GM12878 (cell line): ENCODE data around the gene MTNR1A. TPM values are rescaled to one million over a fixed set of nuclear protein-coding genes. Genes with fewer than 3 reads are reported as not detected.

Source experiments
- ATAC-seq: fragments of 200-7000 bp; cut with Tn5 transposase; 3 replicates; pipeline ENCODE4 v1.9.1; 2020; ENCODE audit warnings: mild to moderate bottlenecking, moderate library complexity
- BruUV-seq: library from RNA; stranded (reverse); fragments of 400-500 nt; replicated peaks from 2 replicates; lab custom pipeline; 2021; lab: Mats Ljungman, UMichigan
- CTCF ChIA-PET: fragments of 300-600 bp; sonication (Branson Sonifier 250); formaldehyde crosslinking; extraction: SDS; loops from one replicate; lab custom pipeline; 2021; ENCODE audit warnings: inconsistent platforms; lab: Yijun Ruan, JAX
- POLR2A ChIA-PET: fragments of 350-600 bp; formaldehyde crosslinking; extraction: SDS; loops from one replicate; lab custom pipeline; 2021; ENCODE audit warnings: inconsistent platforms; lab: Charles Lee
- RAD21 ChIA-PET: fragments of 300-600 bp; sonication (Branson Sonifier 250); formaldehyde crosslinking; loops from one replicate; lab custom pipeline; 2023; ENCODE audit warnings: antibody characterized with exemption; ENCODE audit not compliant: unreplicated experiment; lab: Charles Lee
- SMC1A ChIA-PET: fragments of 300-600 bp; sonication (Branson Sonifier 250); formaldehyde crosslinking; loops from one replicate; lab custom pipeline; 2023; ENCODE audit not compliant: unreplicated experiment, uncharacterized antibody; lab: Charles Lee
- DNase-seq: peaks from one replicate; pipeline ENCODE4 v3.0.0-alpha.2; 2011; ENCODE audit warnings: low read depth, low spot score
- FAIRE-seq: peaks from 3 replicates; lab custom pipeline; 2011; peaks lifted over from hg19 to GRCh38; lab: Jason Lieb, UNC
- H2AFZ ChIP-seq: 2 replicates; pipeline ENCODE4 v1.6.0; 2011; ENCODE audit warnings: low read depth, low read length, control low read depth; ENCODE audit not compliant: control insufficient read depth
- H3K27ac ChIP-seq: 2 replicates; pipeline ENCODE4 v1.5.1; 2011; ENCODE audit warnings: control low read depth; ENCODE audit not compliant: control insufficient read depth, insufficient read depth
- H3K27me3 ChIP-seq, 2 experiments: replicated peaks in 1 of 2; 2 replicates each; pipeline versions ENCODE4 v1.6.0 to v1.6.1; 2011; ENCODE audit warnings: low read length in 1 of 2; ENCODE audit not compliant: control insufficient read depth in 2 of 2, insufficient read depth in 2 of 2
- H3K36me3 ChIP-seq, 2 experiments: 2 replicates each; pipeline ENCODE4 v1.5.1; 2011; ENCODE audit warnings: low read length in 1 of 2; ENCODE audit not compliant: control insufficient read depth in 2 of 2, insufficient read depth in 2 of 2
- H3K4me1 ChIP-seq: 2 replicates; pipeline ENCODE4 v1.6.1; 2011; ENCODE audit warnings: mild to moderate bottlenecking, low read length, moderate library complexity, mixed read lengths; ENCODE audit not compliant: control insufficient read depth, insufficient read depth
- H3K4me2 ChIP-seq: 2 replicates; pipeline ENCODE4 v1.6.0; 2011; ENCODE audit warnings: control low read depth; ENCODE audit not compliant: control insufficient read depth, insufficient read depth
- H3K4me3 ChIP-seq: fragments of 200-600 bp; sonication (generic); 2 replicates; pipeline ENCODE4 v1.5.1; 2016
- H3K79me2 ChIP-seq: 2 replicates; pipeline ENCODE4 v1.6.0; 2011; ENCODE audit warnings: low read length; ENCODE audit not compliant: control insufficient read depth, insufficient read depth
- H3K9ac ChIP-seq: 2 replicates; pipeline ENCODE4 v1.8.0; 2011; ENCODE audit warnings: low read length, control low read depth, mixed read lengths; ENCODE audit not compliant: control insufficient read depth, insufficient read depth
- H3K9me3 ChIP-seq: replicated peaks from 3 replicates; pipeline ENCODE4 v1.5.1; 2011; ENCODE audit warnings: mild to moderate bottlenecking, low read length; ENCODE audit not compliant: control insufficient read depth, insufficient read depth
- H4K20me1 ChIP-seq: 2 replicates; pipeline ENCODE4 v1.6.0; 2011; ENCODE audit not compliant: control insufficient read depth, insufficient read depth
- BCL11A ChIP-seq: IDR thresholded peaks from 2 replicates; pipeline ENCODE4 v1.6.1; 2011; ENCODE audit warnings: low read depth, low read length
- CUX1 ChIP-seq: IDR thresholded peaks from 2 replicates; pipeline ENCODE4 v1.6.1; 2012; ENCODE audit warnings: improper control_type of control experiment, low read depth, low read length; ENCODE audit not compliant: insufficient replicate concordance
- HDAC2 ChIP-seq: fragments of 200-600 bp; sonication (generic); IDR thresholded peaks from 2 replicates; pipeline ENCODE4 v1.6.1; 2017
- IRF3 ChIP-seq: fragments of 450-650 bp; IDR thresholded peaks from 2 replicates; pipeline ENCODE4 v1.6.1; 2014; ENCODE audit warnings: mild to moderate bottlenecking
- JUND ChIP-seq: IDR thresholded peaks from 2 replicates; pipeline ENCODE4 v1.6.1; 2012; ENCODE audit warnings: low read depth, mild to moderate bottlenecking, low read length, improper control_type of control experiment, moderate library complexity
- MAX ChIP-seq: IDR thresholded peaks from 2 replicates; pipeline ENCODE4 v1.6.1; 2012; ENCODE audit warnings: low read depth, low read length, improper control_type of control experiment
- MEF2B ChIP-seq: fragments of 450-650 bp; IDR thresholded peaks from 2 replicates; pipeline ENCODE4 v1.6.1; 2018; ENCODE audit warnings: mild to moderate bottlenecking, moderate library complexity; ENCODE audit not compliant: partially characterized antibody, poor library complexity, severe bottlenecking
- MTA2 ChIP-seq: fragments of 450-650 bp; IDR thresholded peaks from 2 replicates; pipeline ENCODE4 v1.6.1; 2016; ENCODE audit warnings: low read depth, mild to moderate bottlenecking, moderate library complexity
- MXI1 ChIP-seq: fragments of 150-350 bp; IDR thresholded peaks from 2 replicates; pipeline ENCODE4 v1.6.1; 2011; ENCODE audit warnings: low read depth, mild to moderate bottlenecking, inconsistent platforms, low read length, improper control_type of control experiment
- NRF1 ChIP-seq: conservative IDR thresholded peaks from 2 replicates; pipeline ENCODE4 v1.6.1; 2011; ENCODE audit warnings: mild to moderate bottlenecking, low read depth, low read length, improper control_type of control experiment
- PBX3 ChIP-seq: IDR thresholded peaks from 2 replicates; pipeline ENCODE4 v1.6.1; 2011; ENCODE audit warnings: mild to moderate bottlenecking, low read depth, low read length, moderate library complexity; ENCODE audit not compliant: insufficient replicate concordance
- POLR2A ChIP-seq: IDR thresholded peaks from 2 replicates; pipeline ENCODE4 v1.6.1; 2011; ENCODE audit warnings: low read depth, mild to moderate bottlenecking, low read length
- POLR2AphosphoS2 ChIP-seq: IDR thresholded peaks from 2 replicates; pipeline ENCODE4 v1.6.1; 2011; ENCODE audit warnings: low read depth, mild to moderate bottlenecking, low read length, improper control_type of control experiment, moderate library complexity
- RAD51 ChIP-seq: fragments of 450-650 bp; IDR thresholded peaks from 2 replicates; pipeline ENCODE4 v1.6.1; 2016; ENCODE audit warnings: moderate library complexity, mild to moderate bottlenecking, inconsistent platforms
- RFX5 ChIP-seq: IDR thresholded peaks from 2 replicates; pipeline ENCODE4 v1.6.1; 2011; ENCODE audit warnings: low read depth, low read length, improper control_type of control experiment
- SMARCA5 ChIP-seq: fragments of 450-650 bp; IDR thresholded peaks from 2 replicates; pipeline ENCODE4 v1.6.1; 2017; ENCODE audit warnings: mild to moderate bottlenecking
- SMC3 ChIP-seq: IDR thresholded peaks from 2 replicates; pipeline ENCODE4 v1.6.1; 2011; ENCODE audit warnings: low read length, improper control_type of control experiment, borderline replicate concordance
- STAT1 ChIP-seq: fragments of 450-650 bp; conservative IDR thresholded peaks from 2 replicates; pipeline ENCODE4 v1.6.1; 2014; ENCODE audit warnings: antibody characterized with exemption, mild to moderate bottlenecking
- ZNF384 ChIP-seq: IDR thresholded peaks from 2 replicates; pipeline ENCODE4 v1.6.1; 2012; ENCODE audit warnings: low read depth, mild to moderate bottlenecking, low read length, improper control_type of control experiment, borderline replicate concordance
- WGBS: methylation state at CpG from one replicate; pipeline ENCODE4 v1.1.6; 2016; ENCODE audit warnings: low lambda C conversion rate; ENCODE audit not compliant: insufficient replicate concordance, insufficient coverage; ENCODE audit errors: missing lambda C conversion rate; 5-methylcytosine and 5-hydroxymethylcytosine counted together
- in situ Hi-C: fragments of 300-500 bp; cut with MboI; formaldehyde crosslinking; loops from 9 replicates; pipeline ENCODE4 v1.14.3; 2018; ENCODE audit warnings: mixed read lengths
- intact Hi-C: fragments of 100-400 bp; cut with micrococcal nuclease; formaldehyde crosslinking; loops from one replicate; pipeline ENCODE4 v1.14.2; 2022; ENCODE audit not compliant: unreplicated experiment
- polyA plus RNA-seq, 11 experiments: library from polyadenylated mRNA; depleted of rRNA in 4 of 11; unstranded in 6 of 11; stranded (reverse) in 5 of 11; fragments of >200 nt; fragmentation: Nextera tagmentation in 4 of 11; fragmentation: Illumina TruSeq in 1 of 11; extraction: Ambion mirVana in 4 of 11; extraction: Trizol in 1 of 11; gene quantifications; 1 replicate in 1 of 11; 2 replicates in 10 of 11; pipeline versions ENCODE4 v1.2.1 to v1.2.3, GENCODE V29; 2011 to 2016; ENCODE audit warnings: inconsistent platforms in 2 of 11, missing spikeins in 2 of 11, low read depth in 1 of 11
- total RNA-seq, 4 experiments: library from RNA; depleted of rRNA in 3 of 4; stranded (reverse); fragments of >200 nt in 3 of 4; fragmentation: Illumina TruSeq in 1 of 4; extraction: Trizol in 1 of 4; gene quantifications; 2 replicates each; pipeline versions ENCODE4 v1.2.1 to v1.2.3, GENCODE V29; 2013 to 2021

The MTNR1A gene
- total and polyA plus RNA-seq, 10 of the 15 experiments (the other 5 are each of a cell fraction or from before 2014, with no cell fraction given): 0.14 TPM; not detected in 9

- no peak for TF ChIP-seq PBX3
- no peak for TF ChIP-seq SMARCA5
- no peak for TF ChIP-seq MAX
- TF ChIP-seq STAT1: no peak
- TF ChIP-seq SMC3: no peak
Measured at GRCh38 chr4:186584912-186585311, 29.5 kb upstream of the MTNR1A start (continued).

- SMC1A ChIA-PET: no interaction called here
- CTCF ChIA-PET: no interaction called here
- POLR2A ChIA-PET: no interaction called here
- DNase-seq: no peak
- no peak overlapping the region for H3K27ac ChIP-seq
- no peak overlapping the region for H3K9ac ChIP-seq
- no peaks in the 10 kb centered on the region for H3K4me1 ChIP-seq
- ATAC-seq: no peak
- H2AFZ ChIP-seq: no peak overlapping the region
- no peaks in the 10 kb centered on the region for H3K9me3 ChIP-seq
- intact Hi-C loops (loop anchor here (10.0 kb wide), 1 partner anchor 107 kb away; no protein-coding TSS in a partner anchor), in situ Hi-C loops (no loop called here)
- BruUV-seq: no TSS peak
- H3K79me2 ChIP-seq: no peaks in the 10 kb centered on the region
- WGBS: 33% methylated on average over 6 of the region's 6 CpGs
- H3K4me2 ChIP-seq: no peak overlapping the region
- no peaks in the 10 kb centered on the region for H3K27me3 ChIP-seq
- H4K20me1 ChIP-seq: no peaks in the 10 kb centered on the region
- no peak for FAIRE-seq
- H3K4me3 ChIP-seq: no peak overlapping the region
- RAD21 ChIA-PET: no interaction called here
- no peaks in the 10 kb centered on the region for H3K36me3 ChIP-seq
- TF ChIP-seq MEF2B: no peak
- TF ChIP-seq RFX5: no peak
- no peak for TF ChIP-seq JUND
- TF ChIP-seq POLR2AphosphoS2: no peak
- no peak for TF ChIP-seq IRF3
- TF ChIP-seq MXI1: no peak
- no peak for TF ChIP-seq NRF1
- no peak for TF ChIP-seq CUX1
- TF ChIP-seq RAD51: no peak
- no peak for TF ChIP-seq BCL11A
- TF ChIP-seq HDAC2: no peak
- no peak for TF ChIP-seq ZNF384
- no peak for TF ChIP-seq POLR2A
- TF ChIP-seq MTA2: no peak
Measured at GRCh38 chr4:186581421-186581820, 26.1 kb upstream of the MTNR1A start.
